ENCODE data around the gene FBXW12. TPM values are rescaled to one million over a fixed set of nuclear protein-coding genes. Genes with fewer than 3 reads are reported as not detected.

FBXW12 gene
- total and polyA plus RNA-seq, 2 donors (not counting 3 experiments of a cell fraction or from before 2014, with no cell fraction given): not detected

GRCh38 chr3:48367201-48367600 is 4.8 kb upstream of the FBXW12 start:
- TF ChIP-seq MYC (IDR thresholded peaks at IDR 0.05; ENCODE audit: low read depth, low read length) (no peak), POLR2AphosphoS5 (IDR thresholded peaks at IDR 0.05; ENCODE audit: insufficient read depth, low read depth, low read length) (no peak), GATA2 (IDR thresholded peaks at IDR 0.05; ENCODE audit: insufficient read depth, insufficient read length, low read depth, low read length) (no peak), CTCF (IDR thresholded peaks at IDR 0.05; ENCODE audit: extremely low read depth in 1 of 2, insufficient read depth in 1 of 2, low read depth in 1 of 2, low read length in 2 of 2) (no peak), FOS (IDR thresholded peaks at IDR 0.05; ENCODE audit: borderline replicate concordance, insufficient read depth, low read length) (no peak), MAX (IDR thresholded peaks at IDR 0.05; ENCODE audit: insufficient read depth, insufficient read length) (no peak)
- no peaks in the 10 kb centered on the region for H3K36me3 ChIP-seq (ENCODE audit: control insufficient read depth in 2 of 2, extremely low read depth in 1 of 2, insufficient read depth in 2 of 2, low read length in 2 of 2)
- no peak for FAIRE-seq
- H3K27ac ChIP-seq (ENCODE audit: insufficient read depth, low read depth, low read length): no peak overlapping the region
- H3K27me3 ChIP-seq (ENCODE audit: control insufficient read depth in 2 of 2, insufficient read depth in 2 of 2, low read length in 2 of 2): peaks cover 4 to 6% of the 10 kb centered on the region in 2 experiments
- intact Hi-C loops (cut with micrococcal nuclease): no loop called here
- H3K79me2 ChIP-seq (ENCODE audit: control insufficient read depth, insufficient read depth, low read length): no peaks in the 10 kb centered on the region
- dilution Hi-C loops (cut with MboI; ENCODE audit: extremely low pct_ligation_motif_present, low sequenced_read_pairs): no loop called here
- no peaks in the 10 kb centered on the region for H3K9me1 ChIP-seq (replicated peaks; ENCODE audit: control insufficient read depth, extremely low read depth, insufficient read depth, low read length)
- no peaks in the 10 kb centered on the region for H4K20me1 ChIP-seq (replicated peaks; ENCODE audit: control insufficient read depth, extremely low read depth, insufficient read depth, low read length)
- H3K4me1 ChIP-seq (ENCODE audit: control insufficient read depth, extremely low read depth, insufficient read depth, low read length): no peaks in the 10 kb centered on the region
- no TSS peak for BruUV-seq (replicated peaks)
- no peaks in the 10 kb centered on the region for H3K9me3 ChIP-seq (replicated peaks; ENCODE audit: control insufficient read depth, insufficient read depth, low read length)
- H3K9ac ChIP-seq (replicated peaks; ENCODE audit: extremely low read depth, insufficient read depth, low read length): no peak overlapping the region
- no peak for DNase-seq (ENCODE audit: low read depth, low spot score)
- H3K4me2 ChIP-seq (ENCODE audit: insufficient read depth, low read length): no peak overlapping the region
- H2AFZ ChIP-seq (ENCODE audit: low read depth, low read length): no peak overlapping the region
- ChIA-PET POLR2A (no interaction called here), CTCF (interaction anchor here (0.6 to 0.9 kb wide), 2 partner anchors 93 to 448 kb away, joined by 3 to 4 read pairs; no protein-coding TSS in a partner anchor)
- H3K4me3 ChIP-seq (replicated peaks in 1 of 3; ENCODE audit: insufficient read depth in 1 of 3, low read depth in 1 of 3, low read length in 3 of 3): no peak overlapping the region
